Ishikawa (cell line): Measurements from ENCODE around the gene MYRFL.

Experiments
- CEBPB ChIP-seq: IDR thresholded peaks from 2 replicates; pipeline ENCODE4 v1.6.1; 2012
- FOXM1 ChIP-seq: IDR thresholded peaks from 2 replicates; pipeline ENCODE4 v1.6.1; 2012; ENCODE audit warnings: low read depth, borderline replicate concordance
- RAD21 ChIP-seq: IDR thresholded peaks from 2 replicates; pipeline ENCODE4 v1.6.1; 2012; ENCODE audit warnings: low read depth
- REST ChIP-seq: IDR thresholded peaks from 2 replicates; pipeline ENCODE4 v1.6.1; 2012; ENCODE audit warnings: low read depth, mild to moderate bottlenecking
- TAF1 ChIP-seq: IDR thresholded peaks from 2 replicates; pipeline ENCODE4 v1.6.1; 2012; ENCODE audit warnings: low read depth, mild to moderate bottlenecking
- TCF12 ChIP-seq: IDR thresholded peaks from 2 replicates; pipeline ENCODE4 v1.6.1; 2012; ENCODE audit warnings: low read depth
- YY1 ChIP-seq: IDR thresholded peaks from 2 replicates; pipeline ENCODE4 v1.6.1; 2012; ENCODE audit warnings: low read depth

DNA sequence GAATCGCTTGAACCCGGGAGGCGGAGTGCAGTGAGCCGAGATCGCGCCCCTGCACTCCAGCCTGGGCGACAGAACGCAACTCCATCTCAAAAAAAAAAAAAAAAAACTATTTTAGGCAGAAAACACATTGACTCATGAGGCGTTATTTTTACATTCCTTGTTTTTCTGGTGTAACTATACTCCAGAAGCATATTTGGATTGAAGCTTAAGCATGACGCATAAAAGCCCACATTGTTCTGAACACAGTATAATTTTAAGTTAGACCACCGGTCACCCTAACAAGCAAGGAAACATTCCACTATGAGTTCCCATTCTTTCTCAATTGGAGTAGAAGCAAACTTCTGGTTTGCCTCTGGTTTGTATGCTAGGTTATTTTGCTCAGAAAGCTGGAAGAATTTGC is 173.0 kb downstream of the MYRFL start:
- TF ChIP-seq TAF1 (no peak), CEBPB (no peak), YY1 (no peak), TCF12 (no peak), RAD21 (no peak), REST (no peak), FOXM1 (no peak)
